Activated naive CD8-positive, alpha-beta T cell treated with anti-CD3 and anti-CD28 coated beads for 36 hours (primary cell): ENCODE data around the gene ZBTB37. TPM values are rescaled to one million over a fixed set of nuclear protein-coding genes. Genes with fewer than 3 reads are reported as not detected.
"Not testable (repeated sequence)": the region's sequence is repeated elsewhere in the genome, so short reads cannot be mapped to it uniquely, and the experiment has no call there.

ENCODE experiments used
- DNase-seq: peaks from one replicate; pipeline ENCODE4 v3.0.0; 2021
- H3K27ac Mint-ChIP-seq: one replicate; pipeline ENCODE4 v1.8.0; 2022; ENCODE audit warnings: mild to moderate bottlenecking, moderate library complexity, mixed read lengths
- H3K27me3 Mint-ChIP-seq: one replicate; pipeline ENCODE4 v1.8.0; 2022; ENCODE audit warnings: mild to moderate bottlenecking, mixed read lengths
- H3K36me3 Mint-ChIP-seq: one replicate; pipeline ENCODE4 v1.8.0; 2021; ENCODE audit warnings: mild to moderate bottlenecking, mixed read lengths
- H3K4me1 Mint-ChIP-seq: one replicate; pipeline ENCODE4 v1.8.0; 2021; ENCODE audit warnings: mixed read lengths
- H3K4me3 Mint-ChIP-seq: one replicate; pipeline ENCODE4 v1.8.0; 2022; ENCODE audit warnings: mild to moderate bottlenecking, moderate library complexity, mixed read lengths
- H3K9me3 Mint-ChIP-seq: one replicate; pipeline ENCODE4 v1.8.0; 2022; ENCODE audit warnings: mixed read lengths
- total RNA-seq, 2 experiments: library from RNA; stranded (reverse); gene quantifications; one replicate each; pipeline ENCODE4 v1.2.3, GENCODE V29; 2021

The ZBTB37 gene
- total RNA-seq, 2 experiments from 2014 or later = 7.3 to 8.0 TPM

DNA sequence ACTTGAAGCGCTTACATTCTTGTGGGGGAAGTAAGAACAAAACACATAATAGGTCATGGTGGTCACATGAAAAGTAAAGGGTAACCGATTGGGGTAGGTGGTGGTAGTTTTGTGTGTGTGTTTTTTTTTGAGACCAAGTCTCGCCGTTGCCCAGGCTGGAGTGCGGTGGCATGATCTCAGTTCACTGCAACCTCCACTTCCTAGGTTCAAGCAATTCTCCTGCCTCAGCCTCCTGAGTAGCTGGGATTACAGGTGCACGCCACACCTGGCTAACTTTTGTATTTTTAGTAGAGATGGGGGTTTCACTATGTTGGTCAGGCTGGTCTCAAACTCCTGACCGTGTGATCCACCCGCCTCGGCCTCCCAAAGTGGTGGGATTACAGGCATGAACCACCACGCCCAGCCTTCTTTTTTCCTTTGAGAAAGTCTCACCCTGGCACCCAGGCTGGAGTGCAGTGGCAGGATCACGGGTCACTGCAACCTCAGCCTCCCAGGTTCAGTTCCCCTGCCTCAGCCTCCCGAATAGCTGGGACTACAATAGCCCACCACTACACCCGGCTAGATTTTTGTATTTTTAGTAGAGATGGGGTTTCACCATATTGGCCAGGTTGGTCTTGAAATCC is 5.9 kb upstream of the ZBTB37 start:
- H3K4me3 Mint-ChIP-seq = peak overlapping the region; percentile 100
- not testable (repeated sequence) for H3K9me3 Mint-ChIP-seq
- H3K36me3 Mint-ChIP-seq = peaks cover 66% of the 10 kb centered on the region
- peak overlapping the region; percentile 96 for H3K27ac Mint-ChIP-seq
- H3K27me3 Mint-ChIP-seq = peaks cover 38% of the 10 kb centered on the region
- peak; percentile 51 for DNase-seq
- H3K4me1 Mint-ChIP-seq = peaks cover 47% of the 10 kb centered on the region

DNA sequence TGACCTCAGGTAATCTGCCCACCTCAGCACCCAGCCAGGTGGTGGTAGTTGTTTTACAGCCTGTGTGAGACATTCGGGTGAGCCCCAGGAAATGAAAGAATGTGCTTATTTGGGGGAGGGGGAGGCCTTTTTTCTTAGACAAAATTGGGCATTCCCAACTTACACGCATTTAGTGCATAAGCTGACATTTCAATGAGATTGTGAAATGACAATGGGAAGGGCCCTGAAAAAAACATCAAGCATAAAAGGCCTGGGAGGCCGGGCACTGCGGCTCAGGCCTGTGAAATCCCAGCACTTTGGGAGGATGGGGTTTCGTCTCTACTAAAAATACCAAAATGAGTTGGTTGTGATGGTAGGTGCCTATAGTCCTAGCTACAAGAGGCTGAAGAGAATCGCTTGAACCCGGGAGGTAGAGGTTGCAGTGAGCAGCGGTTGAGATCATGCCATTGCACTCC is 5.4 kb upstream of the ZBTB37 start:
- Mint-ChIP-seq H3K27ac (peak overlapping the region; percentile 96), H3K9me3 (no peaks in the 10 kb centered on the region), H3K4me1 (peaks cover 49% of the 10 kb centered on the region), H3K36me3 (peaks cover 66% of the 10 kb centered on the region), H3K27me3 (peaks cover 43% of the 10 kb centered on the region), H3K4me3 (peak overlapping the region; percentile 100)
- peak; percentile 19 for DNase-seq

- peaks cover 50% of the 10 kb centered on the region for H3K4me1 Mint-ChIP-seq
- H3K9me3 Mint-ChIP-seq = no peaks in the 10 kb centered on the region
- H3K36me3 Mint-ChIP-seq = peaks cover 65% of the 10 kb centered on the region
- H3K27me3 Mint-ChIP-seq = peaks cover 45% of the 10 kb centered on the region
- peak overlapping the region; percentile 100 for H3K4me3 Mint-ChIP-seq
- DNase-seq = no peak
- peak overlapping the region; percentile 96 for H3K27ac Mint-ChIP-seq
These were observed 4.7 kb upstream of the ZBTB37 start for GRCh38 chr1:173863224-173864161.

GRCh38 chr1:173864179-173864867 is 3.9 kb upstream of the ZBTB37 start:
- Mint-ChIP-seq H3K27me3 (peaks cover 45% of the 10 kb centered on the region), H3K27ac (peak overlapping the region; percentile 96), H3K36me3 (peaks cover 65% of the 10 kb centered on the region), H3K4me1 (peaks cover 54% of the 10 kb centered on the region), H3K4me3 (peak overlapping the region; percentile 100), H3K9me3 (no peaks in the 10 kb centered on the region)
- DNase-seq = no peak

DNA sequence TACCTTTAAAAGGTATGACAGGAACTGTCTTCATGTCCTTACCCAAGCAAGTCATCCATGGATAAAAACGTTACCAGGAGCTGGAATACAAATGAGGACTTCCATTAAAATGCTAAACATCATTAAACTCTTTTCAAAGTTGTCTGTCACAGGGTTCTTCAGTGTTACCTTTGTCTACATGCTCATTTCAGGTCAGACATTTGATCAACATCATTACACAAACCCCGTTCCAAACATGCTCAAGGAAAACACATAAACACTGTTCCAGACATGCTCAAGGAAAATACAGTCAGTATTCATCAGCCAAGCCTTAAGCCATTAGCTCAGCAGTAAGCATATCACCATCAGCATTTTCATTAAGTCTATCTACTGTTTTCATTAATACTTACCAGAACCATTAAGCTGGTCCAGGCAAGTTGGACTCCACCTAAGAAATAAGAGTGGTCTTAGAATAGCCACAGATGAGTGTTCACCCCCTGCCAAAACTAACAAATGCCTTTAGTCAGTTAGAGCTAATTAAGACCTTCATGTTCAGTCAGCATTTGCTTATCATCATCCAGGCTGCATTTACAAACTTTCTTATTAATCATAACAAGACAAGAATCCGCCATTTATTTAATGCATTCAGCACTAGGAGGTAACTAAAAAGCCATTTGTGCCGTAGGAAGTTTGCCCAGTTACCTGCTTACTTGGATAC is 2.6 kb upstream of the ZBTB37 start:
- peak overlapping the region; percentile 100 for H3K4me3 Mint-ChIP-seq
- H3K27me3 Mint-ChIP-seq = peaks cover 45% of the 10 kb centered on the region
- H3K4me1 Mint-ChIP-seq = peaks cover 60% of the 10 kb centered on the region
- peaks cover 66% of the 10 kb centered on the region for H3K36me3 Mint-ChIP-seq
- H3K9me3 Mint-ChIP-seq = no peaks in the 10 kb centered on the region
- peak overlapping the region; percentile 96 for H3K27ac Mint-ChIP-seq
- no peak for DNase-seq

- H3K9me3 Mint-ChIP-seq = no peaks in the 10 kb centered on the region
- peak overlapping the region; percentile 96 for H3K27ac Mint-ChIP-seq
- H3K27me3 Mint-ChIP-seq = peaks cover 45% of the 10 kb centered on the region
- peaks cover 68% of the 10 kb centered on the region for H3K4me1 Mint-ChIP-seq
- H3K4me3 Mint-ChIP-seq = peak overlapping the region; percentile 100
- no peak for DNase-seq
- peaks cover 68% of the 10 kb centered on the region for H3K36me3 Mint-ChIP-seq
These were observed 1.6 kb upstream of the ZBTB37 start for GRCh38 chr1:173866413-173867115.

- H3K27ac Mint-ChIP-seq = peak overlapping the region; percentile 96
- peaks cover 65% of the 10 kb centered on the region for H3K4me1 Mint-ChIP-seq
- H3K36me3 Mint-ChIP-seq = peaks cover 63% of the 10 kb centered on the region
- no peaks in the 10 kb centered on the region for H3K9me3 Mint-ChIP-seq
- DNase-seq = no peak
- peaks cover 40% of the 10 kb centered on the region for H3K27me3 Mint-ChIP-seq
- peak overlapping the region; percentile 100 for H3K4me3 Mint-ChIP-seq
These were observed 933 bp upstream of the ZBTB37 start for GRCh38 chr1:173867141-173867752.

- peaks cover 61% of the 10 kb centered on the region for H3K36me3 Mint-ChIP-seq
- H3K9me3 Mint-ChIP-seq = no peaks in the 10 kb centered on the region
- peak within 1 kb of the TSS; percentile 96 for H3K27ac Mint-ChIP-seq
- DNase-seq = peak; percentile 99
- peaks cover 64% of the 10 kb centered on the region for H3K4me1 Mint-ChIP-seq
- peak within 1 kb of the TSS; percentile 100 for H3K4me3 Mint-ChIP-seq
- peaks cover 35% of the 10 kb centered on the region for H3K27me3 Mint-ChIP-seq
These were observed 371 bp upstream of the ZBTB37 start, which contains the start of gene GAS5 for GRCh38 chr1:173867753-173868265. Gene GAS5, minus strand, starts transcription at chr1:173867989.

DNA sequence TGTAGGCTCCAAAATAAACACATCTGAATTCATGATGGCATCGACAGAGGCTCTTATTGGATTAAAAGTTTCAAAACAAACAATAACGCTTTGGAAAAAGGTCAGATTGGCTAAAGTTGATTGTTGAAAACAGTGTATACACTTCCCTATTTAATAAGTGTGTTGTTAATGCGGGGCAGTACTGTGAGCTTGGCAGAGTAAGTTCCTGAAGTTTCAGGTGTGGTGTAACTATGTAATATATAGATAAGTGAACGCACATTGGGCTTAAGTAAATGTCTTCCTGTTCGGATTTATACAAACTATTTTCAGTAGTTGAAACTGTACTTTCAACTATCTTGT is 810 bp downstream of the ZBTB37 start:
- peak overlapping the region; percentile 96 for H3K27ac Mint-ChIP-seq
- peaks cover 58% of the 10 kb centered on the region for H3K4me1 Mint-ChIP-seq
- peaks cover 28% of the 10 kb centered on the region for H3K27me3 Mint-ChIP-seq
- H3K36me3 Mint-ChIP-seq = peaks cover 52% of the 10 kb centered on the region
- H3K9me3 Mint-ChIP-seq = no peaks in the 10 kb centered on the region
- peak overlapping the region; percentile 100 for H3K4me3 Mint-ChIP-seq
- DNase-seq = no peak

- peak overlapping the region; percentile 26 for H3K27ac Mint-ChIP-seq
- no peak for DNase-seq
- H3K27me3 Mint-ChIP-seq = peaks cover 23% of the 10 kb centered on the region
- H3K4me1 Mint-ChIP-seq = peaks cover 46% of the 10 kb centered on the region
- H3K9me3 Mint-ChIP-seq = no peaks in the 10 kb centered on the region
- H3K4me3 Mint-ChIP-seq = peak overlapping the region; percentile 100
- peaks cover 42% of the 10 kb centered on the region for H3K36me3 Mint-ChIP-seq
These were observed 2.3 kb downstream of the ZBTB37 start for GRCh38 chr1:173870252-173871075.

DNA sequence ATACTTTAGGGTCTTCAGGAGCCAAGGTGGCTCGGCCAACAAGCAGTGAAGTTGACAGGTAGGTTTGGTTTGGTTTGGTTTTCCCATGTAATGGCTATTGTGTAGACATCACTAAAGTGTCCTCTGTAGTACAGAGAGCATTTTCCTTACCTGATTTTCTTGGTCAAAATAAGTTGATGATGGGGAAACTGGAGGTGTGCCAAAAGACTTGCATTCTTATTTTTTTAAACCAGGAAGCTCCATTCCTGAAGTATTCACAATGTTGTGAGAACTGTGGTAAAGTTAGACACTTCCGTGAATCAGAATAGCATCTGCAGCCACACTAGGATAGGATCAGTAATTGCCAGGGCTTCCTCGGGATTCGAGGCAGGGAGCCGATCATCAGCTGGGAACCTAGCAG is 2.9 kb downstream of the ZBTB37 start:
- H3K36me3 Mint-ChIP-seq = peaks cover 38% of the 10 kb centered on the region
- peaks cover 41% of the 10 kb centered on the region for H3K4me1 Mint-ChIP-seq

GRCh38 chr1:173871500-173871899 is 3.3 kb downstream of the ZBTB37 start:
- DNase-seq = no peak
- no peak overlapping the region for H3K27ac Mint-ChIP-seq

More for the DNA sequence above, 2.9 kb downstream of the ZBTB37 start:
- Mint-ChIP-seq H3K4me3 (no peak overlapping the region), H3K9me3 (no peaks in the 10 kb centered on the region), H3K27me3 (peaks cover 17% of the 10 kb centered on the region), H3K27ac (no peak overlapping the region)
- no peak for DNase-seq

GRCh38 chr1:173876732-173877131 is 8.6 kb downstream of the ZBTB37 start:
- Mint-ChIP-seq H3K27ac (no peak overlapping the region), H3K27me3 (no peaks in the 10 kb centered on the region), H3K36me3 (peaks cover 23% of the 10 kb centered on the region), H3K9me3 (no peaks in the 10 kb centered on the region), H3K4me1 (peaks cover 8% of the 10 kb centered on the region), H3K4me3 (no peak overlapping the region)
- DNase-seq = no peak

More at GRCh38 chr1:173871500-173871899, 3.3 kb downstream of the ZBTB37 start:
- Mint-ChIP-seq H3K9me3 (no peaks in the 10 kb centered on the region), H3K4me1 (peaks cover 38% of the 10 kb centered on the region), H3K36me3 (peaks cover 34% of the 10 kb centered on the region), H3K27me3 (peaks cover 15% of the 10 kb centered on the region), H3K4me3 (no peak overlapping the region)
